LNCaP clone FGC (cell line): Measurements from ENCODE around the gene CREB5.

ENCODE experiments used
- DNase-seq: peaks from one replicate; pipeline ENCODE4 v3.0.0-alpha.2; 2011; ENCODE audit warnings: low read depth
- H3K4me3 ChIP-seq: 2 replicates; pipeline ENCODE4 v1.5.1; 2011; ENCODE audit warnings: mild to moderate bottlenecking, low read depth, low read length, control low read depth
- CTCF ChIP-seq: IDR thresholded peaks from 2 replicates; pipeline ENCODE4 v1.5.1; 2012; ENCODE audit warnings: mild to moderate bottlenecking; ENCODE audit not compliant: control insufficient read depth, insufficient read depth; ENCODE audit errors: extremely low read depth

CREB5 gene

GRCh38 chr7:28806841-28807240, 394.5 kb downstream of the CREB5 start:
- no peak for TF ChIP-seq CTCF
- no peak overlapping the region for H3K4me3 ChIP-seq
- DNase-seq: no peak

GRCh38 chr7:28807396-28807994, 395.2 kb downstream of the CREB5 start:
- no peak overlapping the region for H3K4me3 ChIP-seq
- TF ChIP-seq CTCF: no peak
- no peak for DNase-seq

- no peak for DNase-seq
- no peak for TF ChIP-seq CTCF
- H3K4me3 ChIP-seq: no peak overlapping the region
Measured at GRCh38 chr7:28808796-28809533, 396.6 kb downstream of the CREB5 start.

GRCh38 chr7:28811008-28811407, 398.7 kb downstream of the CREB5 start:
- no peak for TF ChIP-seq CTCF
- no peak for DNase-seq
- H3K4me3 ChIP-seq: no peak overlapping the region

- no peak for DNase-seq
- TF ChIP-seq CTCF: no peak
- no peak overlapping the region for H3K4me3 ChIP-seq
Measured at GRCh38 chr7:28811701-28812430, 399.5 kb downstream of the CREB5 start.

- peak; percentile 19 for DNase-seq
- TF ChIP-seq CTCF: no peak
- no peak overlapping the region for H3K4me3 ChIP-seq
Measured at GRCh38 chr7:28812616-28813015, 400.3 kb downstream of the CREB5 start.
